GM18858 (cell line): ENCODE results near the gene OSBPL9.
"Not testable (repeated sequence)": the region's sequence is repeated elsewhere in the genome, so short reads cannot be mapped to it uniquely, and the experiment has no call there.

Experiments used
- ATAC-seq: cut with Tn5 transposase; IDR thresholded peaks from one replicate; pipeline ENCODE4 v1.9.1; 2021; ENCODE audit not compliant: unreplicated experiment

Gene OSBPL9

GRCh38 chr1:51780927-51781326 is 164.0 kb downstream of the OSBPL9 start:
- ATAC-seq = no peak

GRCh38 chr1:51784997-51785421 is 168.1 kb downstream of the OSBPL9 start:
- no peak for ATAC-seq

- ATAC-seq = no peak
Observed at GRCh38 chr1:51788938-51789337, 172.0 kb downstream of the OSBPL9 start.

- no peak for ATAC-seq
Observed at GRCh38 chr1:51789342-51789741, 172.4 kb downstream of the OSBPL9 start.

- no peak for ATAC-seq
Observed at GRCh38 chr1:51790385-51790784, 173.5 kb downstream of the OSBPL9 start.

- no peak for ATAC-seq
Observed at GRCh38 chr1:51791888-51792287, 175.0 kb downstream of the OSBPL9 start.

GRCh38 chr1:51792864-51793263 is 176.0 kb downstream of the OSBPL9 start:
- no peak for ATAC-seq

GRCh38 chr1:51794260-51794659 is 177.4 kb downstream of the OSBPL9 start:
- no peak for ATAC-seq

- ATAC-seq = no peak
Observed at GRCh38 chr1:51794868-51795267, 178.0 kb downstream of the OSBPL9 start.

GRCh38 chr1:51799372-51799771 is 182.5 kb downstream of the OSBPL9 start:
- ATAC-seq = no peak

GRCh38 chr1:51814513-51814912 is 197.6 kb downstream of the OSBPL9 start:
- ATAC-seq = no peak

GRCh38 chr1:51818487-51818886 is 201.6 kb downstream of the OSBPL9 start:
- ATAC-seq = no peak

GRCh38 chr1:51819021-51819420 is 202.1 kb downstream of the OSBPL9 start:
- not testable (repeated sequence) for ATAC-seq

GRCh38 chr1:51819810-51820209 is 202.9 kb downstream of the OSBPL9 start:
- no peak for ATAC-seq

GRCh38 chr1:51829058-51829457 is 212.2 kb downstream of the OSBPL9 start:
- no peak for ATAC-seq

GRCh38 chr1:51833700-51834099 is 216.8 kb downstream of the OSBPL9 start:
- no peak for ATAC-seq

GRCh38 chr1:51837243-51837642 is 220.4 kb downstream of the OSBPL9 start:
- ATAC-seq = no peak
